OCI-LY1 (cell line): Measurements from ENCODE around the gene PIGQ.

Experiments used
- H2AFZ ChIP-seq: fragments of 200-600 bp; sonication (generic), shearing (Covaris generic); 2 replicates; pipeline ENCODE4 v1.6.0; 2014; ENCODE audit warnings: antibody characterized with exemption, mild to moderate bottlenecking, low read length
- H3F3A ChIP-seq: fragments of 200-600 bp; sonication (generic), shearing (Covaris generic); 2 replicates; pipeline ENCODE4 v1.6.0; 2014; ENCODE audit warnings: mild to moderate bottlenecking, antibody characterized with exemption, low read length, moderate library complexity; ENCODE audit not compliant: insufficient read depth
- H3K27ac ChIP-seq: fragments of 200-600 bp; sonication (generic); 2 replicates; pipeline ENCODE4 v1.5.1; 2014; ENCODE audit warnings: low read length, mixed run types, mild to moderate bottlenecking, low read depth; ENCODE audit not compliant: poor library complexity, severe bottlenecking
- H3K27me3 ChIP-seq: fragments of 200-600 bp; sonication (generic); 2 replicates; pipeline ENCODE4 v1.6.0; 2014; ENCODE audit warnings: antibody characterized with exemption, mild to moderate bottlenecking, low read length, moderate library complexity; ENCODE audit not compliant: insufficient read depth
- H3K36me3 ChIP-seq: fragments of 200-600 bp; sonication (generic); 2 replicates; pipeline ENCODE4 v1.6.1; 2014; ENCODE audit warnings: mild to moderate bottlenecking, antibody characterized with exemption, low read length, moderate library complexity, mixed read lengths; ENCODE audit not compliant: insufficient read depth
- H3K4me1 ChIP-seq: fragments of 200-600 bp; sonication (generic); 2 replicates; pipeline ENCODE4 v1.5.1; 2014; ENCODE audit warnings: mild to moderate bottlenecking, low read length, moderate library complexity; ENCODE audit not compliant: insufficient read depth, severe bottlenecking
- H3K4me2 ChIP-seq: fragments of 200-600 bp; sonication (generic), shearing (Covaris generic); 2 replicates; pipeline ENCODE4 v1.6.1; 2014; ENCODE audit warnings: low read length
- H3K4me3 ChIP-seq: fragments of 200-600 bp; sonication (generic); 2 replicates; pipeline ENCODE4 v1.5.1; 2014; ENCODE audit warnings: low read length, low read depth, mild to moderate bottlenecking, mixed read lengths; ENCODE audit not compliant: poor library complexity, severe bottlenecking
- H3K79me2 ChIP-seq: fragments of 200-600 bp; shearing (Covaris generic); 2 replicates; pipeline ENCODE4 v1.6.1; 2016; ENCODE audit warnings: mixed run types, low read length, mixed read lengths; ENCODE audit not compliant: insufficient read depth
- H3K9ac ChIP-seq: fragments of 200-600 bp; sonication (generic), shearing (Covaris generic); 2 replicates; pipeline ENCODE4 v1.6.1; 2014; ENCODE audit warnings: mild to moderate bottlenecking, low read length, mixed read lengths
- H3K9me2 ChIP-seq: fragments of 200-600 bp; sonication (generic), shearing (Covaris generic); 2 replicates; pipeline ENCODE4 v1.6.1; 2014; ENCODE audit warnings: low read depth, mild to moderate bottlenecking, low read length, mixed read lengths
- H3K9me3 ChIP-seq: fragments of 200-600 bp; shearing (Covaris generic); 2 replicates; pipeline ENCODE4 v1.6.1; 2014; ENCODE audit warnings: low read length, mixed read lengths
- H4K20me1 ChIP-seq: fragments of 200-600 bp; sonication (generic), shearing (Covaris generic); 2 replicates; pipeline ENCODE4 v1.6.0; 2016; ENCODE audit warnings: mild to moderate bottlenecking, low read length; ENCODE audit not compliant: insufficient read depth
- CTCF ChIP-seq: fragments of 200-600 bp; sonication (generic), shearing (Covaris generic); IDR thresholded peaks from 2 replicates; pipeline ENCODE4 v1.5.1; 2017; ENCODE audit warnings: mild to moderate bottlenecking, antibody characterized with exemption, low read length, moderate library complexity, mixed read lengths
- EZH2 ChIP-seq: fragments of 200-600 bp; sonication (generic), shearing (Covaris generic); IDR thresholded peaks from 2 replicates; pipeline ENCODE4 v1.8.0; 2017; ENCODE audit warnings: borderline replicate concordance, mixed run types, mild to moderate bottlenecking, antibody characterized with exemption, low read length, moderate library complexity, mixed read lengths

The PIGQ gene

DNA sequence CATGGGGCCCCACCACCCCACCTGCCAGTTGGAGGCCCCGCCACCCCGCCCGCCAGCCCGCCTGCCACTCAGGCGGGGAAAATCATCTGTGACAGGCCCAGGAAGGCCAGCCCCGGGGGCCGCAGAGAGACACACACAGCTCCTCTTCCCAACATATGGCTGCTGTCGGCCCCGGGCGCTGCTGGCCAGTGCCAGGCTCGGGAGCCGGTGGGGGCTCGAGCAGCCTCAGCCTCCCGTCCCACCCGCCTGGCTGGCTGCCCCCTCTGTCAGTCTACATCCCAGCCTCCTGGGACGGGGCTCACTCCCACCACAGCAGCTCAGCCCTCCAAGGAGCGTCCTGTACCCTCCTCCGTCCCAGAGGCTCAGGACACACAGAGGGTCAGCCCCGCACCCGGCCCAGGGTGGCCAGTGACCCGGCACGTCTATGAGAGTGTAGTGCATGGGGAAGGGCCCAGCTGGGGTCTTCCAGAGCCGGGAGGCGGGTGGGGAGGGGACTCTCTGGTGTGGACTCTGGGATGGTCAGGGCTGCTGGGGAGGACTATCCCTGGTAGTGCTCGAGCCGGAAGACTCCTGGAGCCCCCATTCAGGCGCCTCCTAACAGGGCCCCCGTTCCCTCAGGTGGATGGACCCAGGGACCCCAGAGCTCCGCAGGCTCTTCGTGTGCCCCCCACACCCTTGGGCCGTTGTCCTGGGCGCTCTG, 13.1 kb upstream of the PIGQ start:
- no peak overlapping the region for H3K27ac ChIP-seq
- no peak overlapping the region for H3K4me3 ChIP-seq
- no peaks in the 10 kb centered on the region for H3K9me2 ChIP-seq
- TF ChIP-seq EZH2, result no peak
- no peak for TF ChIP-seq CTCF
- no peaks in the 10 kb centered on the region for H3K9me3 ChIP-seq
- no peaks in the 10 kb centered on the region for H3F3A ChIP-seq
- H3K79me2 ChIP-seq, result no peaks in the 10 kb centered on the region
- H3K9ac ChIP-seq, result no peak overlapping the region
- H3K4me1 ChIP-seq, result no peaks in the 10 kb centered on the region
- no peaks in the 10 kb centered on the region for H3K27me3 ChIP-seq
- no peaks in the 10 kb centered on the region for H4K20me1 ChIP-seq
- H3K36me3 ChIP-seq, result peaks cover under 1% of the 10 kb centered on the region
- H2AFZ ChIP-seq, result no peak overlapping the region
- H3K4me2 ChIP-seq, result no peak overlapping the region

DNA sequence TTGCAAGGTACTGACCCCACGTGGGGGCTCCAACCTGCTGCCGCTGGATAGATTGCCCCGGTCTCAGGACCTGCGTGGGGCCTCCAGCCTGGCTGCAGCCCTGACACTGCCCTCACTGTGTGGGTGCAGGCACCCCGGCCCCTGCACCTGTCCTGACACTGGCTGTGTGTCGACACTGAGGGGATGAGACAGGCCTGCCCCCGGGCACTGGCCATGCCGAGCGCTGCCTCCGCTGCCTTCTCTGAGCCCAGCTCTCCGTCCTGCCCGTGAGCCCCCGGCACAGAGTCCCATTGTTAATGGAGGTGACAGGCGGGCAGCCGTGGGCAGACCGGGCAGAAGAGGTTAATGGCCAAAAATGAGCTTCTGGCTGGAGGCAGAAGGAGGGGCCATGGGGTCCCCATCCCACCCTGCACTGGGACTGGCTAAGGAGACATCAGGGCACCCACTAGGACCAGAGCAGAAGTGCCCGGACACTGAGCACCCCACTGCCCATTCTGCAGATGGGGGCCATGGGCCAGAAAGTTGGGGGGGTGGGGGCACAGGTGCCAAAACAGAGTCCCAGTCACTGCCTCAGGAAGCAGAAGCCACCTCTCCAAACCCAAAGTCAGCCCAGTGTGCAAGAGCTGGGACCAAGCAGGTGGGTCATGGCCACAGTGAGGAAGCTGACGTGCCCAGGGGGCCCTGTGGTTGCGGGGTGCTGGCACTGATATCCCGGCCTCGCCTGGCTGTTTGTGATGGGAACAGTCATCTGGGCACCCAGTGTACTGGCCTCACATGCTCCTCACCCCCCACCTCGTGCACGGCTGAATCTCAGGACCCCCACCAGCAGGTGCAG, 12.1 kb upstream of the PIGQ start:
- TF ChIP-seq EZH2 (no peak), CTCF (no peak)
- no peak overlapping the region for H3K4me2 ChIP-seq
- H3K79me2 ChIP-seq, result no peaks in the 10 kb centered on the region
- no peak overlapping the region for H3K9ac ChIP-seq
- no peak overlapping the region for H3K4me3 ChIP-seq
- H3K27ac ChIP-seq, result no peak overlapping the region
- H3K9me2 ChIP-seq, result no peaks in the 10 kb centered on the region
- no peaks in the 10 kb centered on the region for H3K9me3 ChIP-seq
- H3F3A ChIP-seq, result no peaks in the 10 kb centered on the region
- no peaks in the 10 kb centered on the region for H3K27me3 ChIP-seq
- no peak overlapping the region for H2AFZ ChIP-seq
- no peaks in the 10 kb centered on the region; the same call in 1 of the 2 replicates for H3K36me3 ChIP-seq
- no peaks in the 10 kb centered on the region for H4K20me1 ChIP-seq
- H3K4me1 ChIP-seq, result no peaks in the 10 kb centered on the region

- no peaks in the 10 kb centered on the region for H3K4me1 ChIP-seq
- H3K36me3 ChIP-seq, result no peaks in the 10 kb centered on the region
- no peaks in the 10 kb centered on the region for H3K27me3 ChIP-seq
- no peaks in the 10 kb centered on the region for H3F3A ChIP-seq
- no peak overlapping the region for H3K9ac ChIP-seq
- no peak for TF ChIP-seq EZH2
- no peak for TF ChIP-seq CTCF
- no peak overlapping the region for H3K4me3 ChIP-seq
- no peaks in the 10 kb centered on the region for H3K79me2 ChIP-seq
- no peak overlapping the region for H2AFZ ChIP-seq
- no peak overlapping the region for H3K4me2 ChIP-seq
- no peaks in the 10 kb centered on the region for H3K9me2 ChIP-seq
- H3K27ac ChIP-seq, result no peak overlapping the region
- no peaks in the 10 kb centered on the region for H4K20me1 ChIP-seq
- no peaks in the 10 kb centered on the region for H3K9me3 ChIP-seq
These were observed 11.3 kb upstream of the PIGQ start for GRCh38 chr16:558298-559020.
